HG02885 (cell line): ENCODE measurements around the gene DUS1L.
A peak's percentile ranks its signal among the peaks of the same experiment; 100 is the strongest.

Experiments used
- ATAC-seq: cut with Tn5 transposase; IDR thresholded peaks from one replicate; pipeline ENCODE4 v1.9.1; 2021; ENCODE audit warnings: mild to moderate bottlenecking; ENCODE audit not compliant: unreplicated experiment, poor library complexity

DUS1L gene

GRCh38 chr17:82029990-82030469 lies 35.6 kb downstream of the DUS1L start:
- no peak for ATAC-seq

- ATAC-seq = no peak
These were observed 36.2 kb downstream of the DUS1L start for GRCh38 chr17:82029391-82029790.

- ATAC-seq = no peak
These were observed 36.6 kb downstream of the DUS1L start for GRCh38 chr17:82028966-82029365.

GRCh38 chr17:82028246-82028645 lies 37.4 kb downstream of the DUS1L start:
- no peak for ATAC-seq

GRCh38 chr17:82025401-82026107 lies 40.0 kb downstream of the DUS1L start:
- no peak for ATAC-seq

- no peak for ATAC-seq
These were observed 40.7 kb downstream of the DUS1L start for GRCh38 chr17:82024859-82025258.

- ATAC-seq = no peak
These were observed 42.0 kb downstream of the DUS1L start for GRCh38 chr17:82023447-82024241.

GRCh38 chr17:82022981-82023446 lies 42.6 kb downstream of the DUS1L start, which contains the start of gene LRRC45:
Gene LRRC45, plus strand, starts transcription at chr17:82023305. Its CDS starts 339 bp downstream, at chr17:82023644.
- ATAC-seq = peak; percentile 85

GRCh38 chr17:82022310-82022980 lies 43.2 kb downstream of the DUS1L start, which contains the start of gene CENPX:
Gene CENPX, minus strand, starts transcription at chr17:82022878. Its CDS starts 17 bp downstream, at chr17:82022861.
- ATAC-seq = no peak

GRCh38 chr17:82021900-82022309 lies 43.7 kb downstream of the DUS1L start:
- ATAC-seq = no peak

- no peak for ATAC-seq
These were observed 44.3 kb downstream of the DUS1L start for GRCh38 chr17:82021107-82021899.

GRCh38 chr17:82020572-82021106 lies 45.0 kb downstream of the DUS1L start:
- ATAC-seq = no peak

GRCh38 chr17:82019690-82020571 lies 45.7 kb downstream of the DUS1L start:
- no peak for ATAC-seq

GRCh38 chr17:82018989-82019689 lies 46.5 kb downstream of the DUS1L start:
- ATAC-seq = no peak

- no peak for ATAC-seq
These were observed 47.2 kb downstream of the DUS1L start for GRCh38 chr17:82018152-82018988.

- no peak for ATAC-seq
These were observed 47.9 kb downstream of the DUS1L start for GRCh38 chr17:82017612-82018151.
